Fibroblast of skin of back (primary cell): Measurements from ENCODE around the gene ADIPOQ.
"Not testable (repeated sequence)": the region's sequence is repeated elsewhere in the genome, so short reads cannot be mapped to it uniquely, and the experiment has no call there.

Experiments
- DNase-seq: peaks from one replicate; pipeline ENCODE4 v3.0.0-alpha.2; 2013

The ADIPOQ gene

GRCh38 chr3:186871403-186871924, 29.0 kb downstream of the ADIPOQ start:
- DNase-seq, result no peak

- DNase-seq, result not testable (repeated sequence)
These were observed 31.3 kb downstream of the ADIPOQ start for GRCh38 chr3:186873796-186874195.

GRCh38 chr3:186874216-186874615, 31.7 kb downstream of the ADIPOQ start:
- not testable (repeated sequence) for DNase-seq

GRCh38 chr3:186874841-186875240, 32.3 kb downstream of the ADIPOQ start:
- DNase-seq, result not testable (repeated sequence)

- DNase-seq, result no peak
These were observed 33.2 kb downstream of the ADIPOQ start for GRCh38 chr3:186875708-186876107.

- DNase-seq, result no peak
These were observed 37.3 kb downstream of the ADIPOQ start for GRCh38 chr3:186879781-186880180.

- no peak for DNase-seq
These were observed 37.9 kb downstream of the ADIPOQ start for GRCh38 chr3:186880406-186880805.

- DNase-seq, result no peak
These were observed 39.6 kb downstream of the ADIPOQ start for GRCh38 chr3:186882150-186882524.

GRCh38 chr3:186882881-186883685, 40.6 kb downstream of the ADIPOQ start:
- DNase-seq, result peak; percentile 94

GRCh38 chr3:186883686-186884058, 41.2 kb downstream of the ADIPOQ start:
- no peak for DNase-seq

GRCh38 chr3:186884868-186885267, 42.4 kb downstream of the ADIPOQ start:
- not testable (repeated sequence) for DNase-seq

GRCh38 chr3:186886202-186886981, 43.9 kb downstream of the ADIPOQ start:
- DNase-seq, result no peak

- not testable (repeated sequence) for DNase-seq
These were observed 45.0 kb downstream of the ADIPOQ start for GRCh38 chr3:186887507-186887938.

- no peak for DNase-seq
These were observed 46.1 kb downstream of the ADIPOQ start for GRCh38 chr3:186888569-186888968.

- not testable (repeated sequence) for DNase-seq
These were observed 47.2 kb downstream of the ADIPOQ start for GRCh38 chr3:186889698-186890097.

- DNase-seq, result no peak
These were observed 48.4 kb downstream of the ADIPOQ start for GRCh38 chr3:186890911-186891310.

- DNase-seq, result not testable (repeated sequence)
These were observed 50.6 kb downstream of the ADIPOQ start for GRCh38 chr3:186893071-186893470.

- no peak for DNase-seq
These were observed 52.9 kb downstream of the ADIPOQ start for GRCh38 chr3:186895406-186895805.

GRCh38 chr3:186896006-186896405, 53.5 kb downstream of the ADIPOQ start:
- DNase-seq, result no peak

- DNase-seq, result no peak
These were observed 54.4 kb downstream of the ADIPOQ start for GRCh38 chr3:186896875-186897274.

GRCh38 chr3:186901135-186901734, 58.7 kb downstream of the ADIPOQ start:
- DNase-seq, result peak; percentile 69

GRCh38 chr3:186902154-186902553, 59.6 kb downstream of the ADIPOQ start:
- peak; percentile 51 for DNase-seq

- DNase-seq, result no peak
These were observed 60.2 kb downstream of the ADIPOQ start for GRCh38 chr3:186902713-186903112.
